Stimulated activated CD8-positive, alpha-beta memory T cell treated with anti-CD3 and anti-CD28 coated beads, Interleukin-12 subunit alpha, Interleukin-12 subunit beta, amount 100 ng/mL, for 24 hours (primary cell): Measurements from ENCODE around the gene CRACDL.

Source experiments
- DNase-seq: peaks from one replicate; pipeline ENCODE4 v3.0.0-alpha.2; 2020; ENCODE audit errors: extremely low read depth

Gene CRACDL

GRCh38 chr2:98750593-98751282 is 185.3 kb downstream of the CRACDL start:
- DNase-seq: no peak

- no peak for DNase-seq
Measured at GRCh38 chr2:98749066-98749450, 187.0 kb downstream of the CRACDL start.

- no peak for DNase-seq
Measured at GRCh38 chr2:98748292-98749065, 187.5 kb downstream of the CRACDL start.

GRCh38 chr2:98747888-98748287 is 188.1 kb downstream of the CRACDL start:
- no peak for DNase-seq

GRCh38 chr2:98746426-98746825 is 189.6 kb downstream of the CRACDL start:
- no peak for DNase-seq

GRCh38 chr2:98744595-98744994 is 191.4 kb downstream of the CRACDL start:
- no peak for DNase-seq
